Heart right ventricle (tissue), 16 donors: Measurements from ENCODE around the gene REXO4. TPM values are rescaled to one million over a fixed set of nuclear protein-coding genes. Genes with fewer than 3 reads are reported as not detected.

Source experiments
- ATAC-seq, 8 donors: fragments of 200-7000 bp; cut with Tn5 transposase; one replicate each; pipeline ENCODE4 v1.9.1; 2020; ENCODE audit warnings: mild to moderate bottlenecking in 8 of 8, moderate library complexity in 8 of 8, moderate number of reproducible peaks in 1 of 8
- DNase-seq, 2 donors: peaks; one replicate each; pipeline ENCODE4 v3.0.0-alpha.2; 2020
- H3K27ac ChIP-seq, 10 donors: fragments of 200-600 bp; sonication (generic) in 2 of 10; one replicate each; pipeline versions ENCODE4 v1.5.0 to v1.8.0; 2020 to 2022; ENCODE audit warnings: mild to moderate bottlenecking in 3 of 10
- H3K27me3 ChIP-seq, 7 donors: fragments of 200-600 bp; one replicate each; pipeline ENCODE4 v1.8.0; 2021 to 2022; ENCODE audit warnings: mild to moderate bottlenecking in 2 of 7
- H3K36me3 ChIP-seq, 9 donors: fragments of 200-600 bp; sonication (generic) in 1 of 9; one replicate each; pipeline versions ENCODE4 v1.5.0 to v1.8.0; 2020 to 2022; ENCODE audit warnings: mild to moderate bottlenecking in 2 of 9
- H3K4me1 ChIP-seq, 9 donors: fragments of 200-600 bp; sonication (generic) in 1 of 9; one replicate each; pipeline versions ENCODE4 v1.5.0 to v1.8.0; 2020 to 2022; ENCODE audit warnings: mild to moderate bottlenecking in 4 of 9
- H3K4me3 ChIP-seq, 10 donors: fragments of 200-600 bp; sonication (generic) in 2 of 10; one replicate each; pipeline versions ENCODE4 v1.5.0 to v1.8.0; 2020 to 2022; ENCODE audit warnings: mild to moderate bottlenecking in 7 of 10, moderate library complexity in 2 of 10
- H3K9me3 ChIP-seq, 11 donors: fragments of 200-600 bp in 10 of 11; sonication (generic) in 2 of 11; one replicate each; pipeline versions ENCODE4 v1.5.0 to v1.8.0; 2013 to 2022; ENCODE audit warnings: mild to moderate bottlenecking in 2 of 11, control low read depth in 1 of 11, moderate library complexity in 1 of 11
- CTCF ChIP-seq, 9 donors: fragments of 200-600 bp; sonication (generic) in 2 of 9; IDR thresholded peaks; one replicate each; pipeline versions ENCODE4 v1.5.0 to v1.8.0; 2021 to 2022; ENCODE audit warnings: antibody characterized with exemption in 9 of 9, mild to moderate bottlenecking in 5 of 9, moderate library complexity in 1 of 9
- WGBS, 2 donors: extraction: QIAGEN DNeasy Blood & Tissue Kit; methylation state at CpG; one replicate each; pipeline ENCODE4 v1.1.7; 2013; ENCODE audit warnings: inconsistent platforms in 1 of 2; 5-methylcytosine and 5-hydroxymethylcytosine counted together
- intact Hi-C, 10 donors: fragments of 100-400 bp; cut with DNase I; formaldehyde crosslinking; loops; one replicate each; pipeline versions ENCODE4 v1.11.1 to v1.14.2; 2022
- polyA plus RNA-seq, 2 donors: library from polyadenylated mRNA; stranded (reverse); fragments of 200-250 nt; gene quantifications; one replicate each; pipeline ENCODE4 v1.2.3, GENCODE V29; 2013
- total RNA-seq, 10 donors: library from RNA; stranded (reverse); fragmentation: NEBNext Ultra II Directional in 3 of 10; extraction: Animal tissue kit (Norgen Biotek cat#: 25700) in 3 of 10; gene quantifications; one replicate each; pipeline versions ENCODE4 v1.2.1 to v1.2.4, GENCODE V29; 2021 to 2023
- donor health status: Arrhythmogenic right ventricular cardiomyopathy.
- donor health status: ischemic (EF 13 %, LVEDD 7.1; RV severe dilation, severe dysfunction).
- donor health status: healthy with polysubstance abuse.
- donor health status: DM: no; HTN: yes; CAD: no.
- donor health status: DM: no; HTN: no; CAD: no.
- donor health status: ischemic (EF 25% LVEDD 6.9; RV normal size, moderate dysfunction).
- donor health status: ischemic (EF 25% LVEDD 5.7; RV mildly dilated, moderate dysfunction).
- donor health status: healthy.
- donor health status: DM: yes; HTN: yes; CAD: no.
- donor health status: Ischemic cardiomyopathy.
- donor health status: ischemic (EF 35%, LVEDD 5.7; RV mildly dilated, moderate dysfunction).
- donor health status: nonischemic (EF 11% LVEDD 7.7; RV severe dilation, severe dysfunction).
- donor health status: DM: yes; HTN: yes; CAD: no.
- donor health status: PGD.
- donor health status: ischemic (EF 29% LVEDD 5.4; RV normal size, mild dysfunction).
- donor health status: nonischemic (EF 23%, LVEDD 6.1; RV moderate dilation, normal function).

Gene REXO4
- total and polyA plus RNA-seq, 12 donors: 9.3 to 20.8 (median 11.4) TPM

- intact Hi-C loops: loop anchor here in 4 of 10 donors (10.0 kb wide), 2 partner anchors 219 to 321 kb away; no protein-coding TSS in a partner anchor
- H3K4me3 ChIP-seq: no peak overlapping the region
- 84% methylated on average over 16 of the region's 16 CpGs for WGBS, 2 donors
- DNase-seq (no peak), ATAC-seq (no peak)
- no peaks in the 10 kb centered on the region for H3K9me3 ChIP-seq
- TF ChIP-seq CTCF (IDR thresholded peaks at IDR 0.05): peak in 7 of 9 donors; percentile 38 to 62 (median 48)
- H3K27ac ChIP-seq: no peak overlapping the region
- no peaks in the 10 kb centered on the region for H3K27me3 ChIP-seq
- H3K36me3 ChIP-seq: peaks cover 0 to 57% (median 23%) of the 10 kb centered on the region in 9 donors
- H3K4me1 ChIP-seq: peaks cover 0 to 13% (median 0%) of the 10 kb centered on the region in 9 donors
Observed at GRCh38 chr9:133403766-133404453, 13.9 kb downstream of the REXO4 start.

DNA sequence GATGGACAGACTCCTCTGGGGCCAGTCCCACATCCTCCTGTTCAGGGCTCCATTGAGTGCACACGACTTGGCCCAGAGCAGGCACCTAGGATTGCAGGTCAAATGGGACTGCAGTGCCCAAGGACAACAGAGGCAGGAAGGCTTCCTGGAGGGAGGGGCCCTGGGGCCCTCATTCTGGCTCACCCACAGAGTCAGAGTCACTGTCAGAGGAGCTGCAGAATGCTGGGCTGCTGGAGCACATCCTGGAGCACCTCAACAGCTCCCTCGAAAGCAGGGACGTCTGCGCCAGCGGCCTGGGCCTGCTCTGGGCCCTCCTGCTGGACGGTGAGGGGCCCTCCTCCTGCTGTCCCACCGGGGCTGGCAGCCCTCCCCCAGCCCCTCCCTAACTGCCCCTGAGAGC, 15.1 kb downstream of the REXO4 start:
- ATAC-seq (no peak), DNase-seq (no peak)
- Histone ChIP-seq H3K36me3 (peaks cover 0 to 47% (median 13%) of the 10 kb centered on the region in 9 donors), H3K27me3 (no peaks in the 10 kb centered on the region), H3K4me3 (no peak overlapping the region), H3K4me1 (peaks cover 0 to 13% (median 0%) of the 10 kb centered on the region in 9 donors), H3K9me3 (no peaks in the 10 kb centered on the region), H3K27ac (no peak overlapping the region)
- no peak for TF ChIP-seq CTCF (IDR thresholded peaks at IDR 0.05)
- intact Hi-C loops: loop anchor here in 4 of 10 donors (10.0 kb wide), 2 partner anchors 218 to 322 kb away; no protein-coding TSS in a partner anchor
- 68 to 79% methylated on average over 7 of the region's 7 CpGs for WGBS, 2 donors

DNA sequence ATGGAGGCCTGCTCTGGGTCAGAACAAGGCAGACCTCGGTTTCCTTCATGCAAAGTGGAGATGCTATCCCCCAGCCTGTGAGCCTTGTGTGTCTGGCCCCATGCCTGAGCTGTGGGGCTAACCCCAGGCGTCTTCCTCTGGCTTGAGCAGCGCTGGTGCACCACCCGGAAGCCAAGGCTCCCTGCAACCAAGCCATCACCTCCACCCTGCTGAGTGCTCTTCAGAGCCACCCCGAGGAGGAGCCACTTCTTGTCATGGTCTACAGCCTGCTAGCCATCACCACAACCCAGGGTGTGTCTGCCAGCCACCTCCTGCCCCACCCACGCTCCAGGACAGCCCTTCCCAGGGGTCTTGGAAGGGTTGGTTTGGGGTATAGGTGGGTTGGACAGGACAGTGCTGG, 16.2 kb downstream of the REXO4 start:
- Histone ChIP-seq H3K27me3 (peaks cover 0 to 5% (median 0%) of the 10 kb centered on the region in 7 donors), H3K36me3 (peaks cover 0 to 38% (median 12%) of the 10 kb centered on the region in 9 donors), H3K4me1 (peaks cover 0 to 12% (median 0%) of the 10 kb centered on the region in 9 donors), H3K27ac (no peak overlapping the region), H3K4me3 (no peak overlapping the region), H3K9me3 (no peaks in the 10 kb centered on the region)
- WGBS, 2 donors: 84 to 89% methylated on average over 6 of the region's 6 CpGs
- DNase-seq: no peak
- TF ChIP-seq CTCF (IDR thresholded peaks at IDR 0.05): no peak
- intact Hi-C loops: loop anchor here in 4 of 10 donors (10.0 kb wide), 2 partner anchors 217 to 323 kb away; no protein-coding TSS in a partner anchor
- peak in 1 of 8 donors; percentile 7 for ATAC-seq

- 89 to 94% methylated on average over 12 of the region's 12 CpGs for WGBS, 2 donors
- Histone ChIP-seq H3K27me3 (peaks cover 0 to 12% (median 0%) of the 10 kb centered on the region in 7 donors), H3K4me3 (no peak overlapping the region), H3K4me1 (no peaks in the 10 kb centered on the region), H3K27ac (no peak overlapping the region), H3K9me3 (no peaks in the 10 kb centered on the region), H3K36me3 (peaks cover 0 to 26% (median 3%) of the 10 kb centered on the region in 9 donors)
- DNase-seq: no peak
- TF ChIP-seq CTCF (IDR thresholded peaks at IDR 0.05): no peak
- ATAC-seq: no peak
- intact Hi-C loops: loop anchor here in 4 of 10 donors (10.0 kb wide), 2 partner anchors 215 to 325 kb away; no protein-coding TSS in a partner anchor
Observed at GRCh38 chr9:133400292-133400691, 17.5 kb downstream of the REXO4 start.
